Esophagus squamous epithelium (tissue), 5 donors: Measurements from ENCODE around the gene ADRA2B. TPM values are rescaled to one million over a fixed set of nuclear protein-coding genes. Genes with fewer than 3 reads are reported as not detected.

ENCODE experiments used
- DNase-seq: peaks from one replicate; lab custom pipeline; 2025; lab: John Stamatoyannopoulos, UW
- H3K27ac ChIP-seq, 4 donors: fragments of 200-600 bp; sonication (generic); one replicate each; pipeline ENCODE4 v1.5.1; 2016 to 2019; ENCODE audit warnings: mild to moderate bottlenecking in 1 of 4
- H3K27me3 ChIP-seq, 4 donors: fragments of 200-600 bp; sonication (generic); 1 replicate in 3 of 4; 2 replicates in 1 of 4; pipeline versions ENCODE4 v1.5.1 to v1.6.0; 2017 to 2021; ENCODE audit warnings: antibody characterized with exemption in 1 of 4
- H3K36me3 ChIP-seq, 3 donors: fragments of 200-600 bp; sonication (generic); one replicate each; pipeline ENCODE4 v1.5.1; 2016 to 2019
- H3K4me1 ChIP-seq, 3 donors: fragments of 200-600 bp; sonication (generic); one replicate each; pipeline ENCODE4 v1.5.1; 2017 to 2019
- H3K4me3 ChIP-seq, 4 donors: fragments of 200-600 bp; sonication (generic); 1 replicate in 3 of 4; 2 replicates in 1 of 4; pipeline ENCODE4 v1.5.1; 2016 to 2019; ENCODE audit warnings: mild to moderate bottlenecking in 2 of 4, moderate library complexity in 1 of 4
- H3K9me3 ChIP-seq, 3 donors: fragments of 200-600 bp; sonication (generic); one replicate each; pipeline ENCODE4 v1.5.1; 2016 to 2019
- POLR2A ChIP-seq, 4 donors: fragments of 450-650 bp; IDR thresholded peaks; one replicate each; pipeline ENCODE4 v1.6.1; 2017; ENCODE audit warnings: antibody characterized with exemption in 4 of 4, mild to moderate bottlenecking in 4 of 4, moderate library complexity in 3 of 4
- WGBS, 2 donors: methylation state at CpG; one replicate each; pipeline ENCODE4 v1.1.5; 2018; 5-methylcytosine and 5-hydroxymethylcytosine counted together
- intact Hi-C: fragments of 100-400 bp; cut with DNase I; formaldehyde crosslinking; loops from one replicate; pipeline ENCODE4 v1.15.0; 2022
- total RNA-seq, 4 donors: library from RNA; depleted of rRNA; stranded (reverse); fragments of >200 nt; gene quantifications; one replicate each; pipeline ENCODE4 v1.1.0, GENCODE V29; 2016
- TF ChIP-seq, protein P1 (sequence below), 6 experiments: fragments of 450-650 bp in 4 of 6; fragments of 200-600 bp in 2 of 6; sonication (generic) in 2 of 6; IDR thresholded peaks; one replicate each; pipeline ENCODE4 v1.5.1; 2016 to 2019; ENCODE audit warnings: antibody characterized with exemption in 6 of 6, mild to moderate bottlenecking in 4 of 6, moderate library complexity in 4 of 6
- donor health status: DM: yes; HTN: yes; CAD: no.

ADRA2B gene
- total RNA-seq, 4 donors from 2014 or later = 0.04 to 1.2 (median 0.38) TPM; not detected in 1

DNA sequence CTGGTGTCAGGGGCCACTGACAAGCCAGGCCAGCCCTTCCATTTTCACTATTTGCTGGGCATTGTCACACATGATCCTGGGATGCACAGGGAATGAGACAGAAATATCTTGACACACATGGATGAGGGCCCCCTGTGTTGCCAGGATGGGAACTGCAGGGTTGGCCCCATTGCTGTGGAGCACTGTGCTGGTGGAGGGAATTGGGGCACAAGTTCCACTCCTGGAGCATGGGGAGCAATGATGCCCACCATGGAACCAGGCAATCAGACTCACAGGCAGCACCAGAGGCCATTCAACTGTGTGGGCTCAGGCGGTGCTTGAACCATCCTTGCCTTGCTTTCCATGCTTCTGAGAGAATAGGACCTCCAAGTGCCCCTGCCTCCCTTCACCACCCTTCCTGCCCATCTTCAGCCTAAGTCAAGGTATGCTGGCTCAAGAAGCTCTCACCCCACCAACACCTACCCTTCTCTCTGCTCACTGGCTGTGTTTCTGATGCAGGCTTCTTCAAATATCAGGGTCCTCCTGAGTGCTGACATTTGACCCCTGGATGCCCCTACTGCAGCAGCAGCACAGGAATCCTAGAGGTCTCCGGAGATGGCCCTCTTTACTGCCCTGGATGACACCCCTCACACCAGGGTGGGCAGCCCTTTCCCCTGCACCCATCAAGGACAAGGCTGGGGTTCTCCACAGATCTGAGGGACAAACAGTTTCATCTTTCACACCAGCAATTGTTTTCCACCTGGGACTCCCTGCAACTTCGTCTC is 11.0 kb downstream of the ADRA2B start:
- H3K4me1 ChIP-seq = peaks cover 0 to 9% (median 0%) of the 10 kb centered on the region in 3 donors
- TF ChIP-seq, protein P1, sequence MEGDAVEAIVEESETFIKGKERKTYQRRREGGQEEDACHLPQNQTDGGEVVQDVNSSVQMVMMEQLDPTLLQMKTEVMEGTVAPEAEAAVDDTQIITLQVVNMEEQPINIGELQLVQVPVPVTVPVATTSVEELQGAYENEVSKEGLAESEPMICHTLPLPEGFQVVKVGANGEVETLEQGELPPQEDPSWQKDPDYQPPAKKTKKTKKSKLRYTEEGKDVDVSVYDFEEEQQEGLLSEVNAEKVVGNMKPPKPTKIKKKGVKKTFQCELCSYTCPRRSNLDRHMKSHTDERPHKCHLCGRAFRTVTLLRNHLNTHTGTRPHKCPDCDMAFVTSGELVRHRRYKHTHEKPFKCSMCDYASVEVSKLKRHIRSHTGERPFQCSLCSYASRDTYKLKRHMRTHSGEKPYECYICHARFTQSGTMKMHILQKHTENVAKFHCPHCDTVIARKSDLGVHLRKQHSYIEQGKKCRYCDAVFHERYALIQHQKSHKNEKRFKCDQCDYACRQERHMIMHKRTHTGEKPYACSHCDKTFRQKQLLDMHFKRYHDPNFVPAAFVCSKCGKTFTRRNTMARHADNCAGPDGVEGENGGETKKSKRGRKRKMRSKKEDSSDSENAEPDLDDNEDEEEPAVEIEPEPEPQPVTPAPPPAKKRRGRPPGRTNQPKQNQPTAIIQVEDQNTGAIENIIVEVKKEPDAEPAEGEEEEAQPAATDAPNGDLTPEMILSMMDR (IDR thresholded peaks at IDR 0.05) = no peak
- DNase-seq = no peak
- intact Hi-C loops = no loop called here
- H3K9me3 ChIP-seq = peaks cover 0 to 19% (median 10%) of the 10 kb centered on the region in 3 donors
- H3K27ac ChIP-seq = no peak overlapping the region
- H3K27me3 ChIP-seq = peaks cover 0 to 30% (median 0%) of the 10 kb centered on the region in 4 donors
- H3K4me3 ChIP-seq = no peak overlapping the region
- H3K36me3 ChIP-seq = no peaks in the 10 kb centered on the region
- WGBS, 2 donors = 86 to 92% methylated on average over 1 to 2 of the region's 3 CpGs

DNA sequence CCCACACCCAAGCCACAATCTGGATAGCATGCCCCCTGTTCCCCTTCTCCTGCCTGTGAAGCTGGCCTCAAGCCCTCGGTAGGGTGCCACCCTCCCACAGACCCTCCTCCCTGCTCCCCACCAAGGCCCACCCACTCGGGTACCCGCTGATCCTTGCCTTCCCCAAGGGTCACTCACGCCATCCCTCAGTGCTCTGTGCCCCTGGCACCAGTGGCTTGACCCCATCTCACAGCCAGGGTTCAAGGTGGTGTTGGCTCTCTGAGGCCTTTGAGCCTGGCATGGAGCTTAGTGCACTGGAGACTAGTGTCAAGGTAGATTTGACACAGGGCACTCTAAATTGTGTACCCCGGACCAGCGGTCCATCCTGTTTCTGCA is 11.9 kb downstream of the ADRA2B start:
- intact Hi-C loops = no loop called here
- Histone ChIP-seq H3K27ac (no peak overlapping the region), H3K4me3 (no peak overlapping the region), H3K4me1 (peaks cover 0 to 14% (median 0%) of the 10 kb centered on the region in 3 donors), H3K36me3 (no peaks in the 10 kb centered on the region), H3K9me3 (peaks cover 0 to 19% (median 10%) of the 10 kb centered on the region in 3 donors), H3K27me3 (peaks cover 0 to 28% (median 0%) of the 10 kb centered on the region in 4 donors)
- no peak for DNase-seq
- no peak for TF ChIP-seq POLR2A (IDR thresholded peaks at IDR 0.05)
- TF ChIP-seq, protein P1 (IDR thresholded peaks at IDR 0.05) = no peak
- WGBS, 2 donors = 74 to 87% methylated on average over 4 to 6 of the region's 6 CpGs

DNA sequence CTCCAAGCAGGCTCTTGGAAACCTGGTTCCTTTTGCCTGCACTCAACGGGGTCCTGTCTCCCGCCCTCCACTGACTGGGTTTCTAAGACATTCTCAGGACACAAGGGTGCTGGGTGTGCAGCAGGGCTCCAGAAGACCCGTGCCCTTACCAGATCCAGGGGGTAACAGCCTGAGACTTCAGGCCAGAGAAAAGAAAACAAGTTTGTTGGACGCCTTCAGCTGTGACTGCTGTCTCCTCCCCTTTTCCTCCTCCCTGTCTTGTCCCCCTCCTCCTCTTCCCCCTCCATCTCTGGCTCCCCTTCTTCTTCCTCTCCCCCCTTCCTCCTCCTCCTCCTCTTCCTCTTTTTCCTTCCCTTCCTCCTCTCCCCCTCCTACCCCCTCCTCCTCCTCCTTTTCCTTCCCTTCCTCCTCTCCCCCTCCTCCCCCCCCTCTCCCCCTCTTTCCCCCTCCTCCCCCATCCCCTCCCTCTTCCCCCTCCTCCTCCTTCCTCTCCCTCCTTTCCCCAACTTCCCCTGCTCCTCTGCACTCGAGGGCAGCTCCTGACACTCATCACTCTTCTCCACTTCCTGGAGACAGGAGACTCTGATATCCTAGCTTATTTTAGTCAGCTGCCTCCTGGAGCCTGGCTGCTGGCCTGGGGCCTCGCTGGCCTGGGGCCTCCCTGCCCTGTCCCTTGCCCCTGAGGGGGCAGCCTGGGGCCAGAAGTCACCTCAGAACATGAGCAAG is 12.4 kb downstream of the ADRA2B start:
- TF ChIP-seq POLR2A (IDR thresholded peaks at IDR 0.05) = no peak
- TF ChIP-seq, protein P1 (IDR thresholded peaks at IDR 0.05) = no peak
- no peak for DNase-seq
- 37 to 54% methylated on average over 4 to 5 of the region's 6 CpGs for WGBS, 2 donors

DNA sequence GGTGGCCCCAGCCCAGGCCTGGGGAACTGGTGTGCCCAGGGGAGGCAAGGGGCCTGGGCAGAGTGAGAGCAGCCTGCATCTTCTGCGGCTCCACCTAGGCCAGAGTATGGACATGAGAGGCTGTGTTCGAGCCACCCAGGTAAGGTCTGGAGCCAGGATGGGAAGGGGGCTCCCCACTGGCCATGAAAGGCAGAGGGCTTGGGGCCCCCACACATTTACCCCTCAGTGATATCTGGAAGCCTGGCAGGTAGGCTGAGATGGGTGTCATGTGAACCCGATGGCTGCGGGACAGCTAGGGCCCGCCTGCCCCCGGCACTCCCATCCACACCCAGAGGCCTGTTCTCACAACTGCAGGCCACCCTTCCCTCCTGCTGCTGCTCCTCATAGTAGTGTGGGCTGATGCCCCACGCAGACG is 13.2 kb downstream of the ADRA2B start:
- Histone ChIP-seq H3K4me3 (no peak overlapping the region), H3K4me1 (peaks cover 0 to 11% (median 0%) of the 10 kb centered on the region in 3 donors), H3K9me3 (peaks cover 0 to 19% (median 10%) of the 10 kb centered on the region in 3 donors), H3K27ac (no peak overlapping the region), H3K27me3 (peaks cover 0 to 16% (median 0%) of the 10 kb centered on the region in 4 donors), H3K36me3 (no peaks in the 10 kb centered on the region)
- intact Hi-C loops = no loop called here
- TF ChIP-seq POLR2A (IDR thresholded peaks at IDR 0.05) = no peak
- TF ChIP-seq, protein P1 (IDR thresholded peaks at IDR 0.05) = no peak
- 79% methylated on average over 7 of the region's 8 CpGs; no CpG with 5 or more reads in 1 of the 2 donors for WGBS, 2 donors
- no peak for DNase-seq

More for the DNA sequence above, 12.4 kb downstream of the ADRA2B start:
- intact Hi-C loops = no loop called here
- H3K27me3 ChIP-seq = peaks cover 0 to 23% (median 0%) of the 10 kb centered on the region in 4 donors
- H3K4me1 ChIP-seq = peaks cover 0 to 14% (median 0%) of the 10 kb centered on the region in 3 donors
- peaks cover 0 to 19% (median 10%) of the 10 kb centered on the region in 3 donors for H3K9me3 ChIP-seq
- H3K36me3 ChIP-seq = no peaks in the 10 kb centered on the region
- H3K4me3 ChIP-seq = no peak overlapping the region
- H3K27ac ChIP-seq = no peak overlapping the region
